ENCODE measurements around the gene FBXW11.

Gene FBXW11

DNA sequence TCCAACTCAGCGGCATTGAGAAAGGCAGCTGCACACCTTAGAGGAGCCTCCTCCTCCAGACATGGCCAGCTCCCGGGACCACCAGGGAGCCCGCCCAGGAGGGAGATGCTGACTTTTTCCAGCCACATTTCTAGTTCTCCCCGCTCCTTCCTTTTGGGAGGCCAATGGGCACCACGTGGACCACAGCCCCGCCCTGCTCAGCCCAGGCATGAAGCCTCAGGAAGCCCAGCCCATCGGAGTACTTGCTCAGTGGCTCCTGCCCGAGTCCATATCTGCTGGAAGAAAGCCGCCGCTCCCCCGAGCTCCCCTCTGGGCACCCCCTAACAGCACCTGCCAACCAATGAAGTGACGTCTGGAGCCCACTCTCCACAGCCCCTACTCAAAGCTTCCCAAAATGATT is 168.4 kb downstream of the FBXW11 start:
- no peak for DNase-seq

DNA sequence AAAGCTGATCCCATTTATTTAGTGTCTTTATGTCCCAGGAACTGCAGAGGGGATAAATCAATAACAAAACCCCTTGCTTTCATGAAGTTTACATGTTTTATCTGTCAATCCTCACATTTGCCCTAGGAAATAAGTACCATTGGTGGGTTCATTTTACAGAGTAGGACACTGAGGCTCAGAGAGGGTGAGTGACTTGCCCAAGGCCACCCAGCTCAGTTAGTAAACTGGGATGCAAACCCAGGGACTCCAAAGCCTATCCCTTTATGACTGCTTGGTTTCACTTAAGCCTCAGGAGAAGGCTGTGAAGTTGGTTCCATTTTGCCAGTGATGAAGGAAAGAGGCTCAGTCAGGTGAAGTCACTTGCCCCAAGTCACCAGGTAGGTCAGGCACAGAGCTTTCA is 168.9 kb downstream of the FBXW11 start:
- DNase-seq: no peak

DNA sequence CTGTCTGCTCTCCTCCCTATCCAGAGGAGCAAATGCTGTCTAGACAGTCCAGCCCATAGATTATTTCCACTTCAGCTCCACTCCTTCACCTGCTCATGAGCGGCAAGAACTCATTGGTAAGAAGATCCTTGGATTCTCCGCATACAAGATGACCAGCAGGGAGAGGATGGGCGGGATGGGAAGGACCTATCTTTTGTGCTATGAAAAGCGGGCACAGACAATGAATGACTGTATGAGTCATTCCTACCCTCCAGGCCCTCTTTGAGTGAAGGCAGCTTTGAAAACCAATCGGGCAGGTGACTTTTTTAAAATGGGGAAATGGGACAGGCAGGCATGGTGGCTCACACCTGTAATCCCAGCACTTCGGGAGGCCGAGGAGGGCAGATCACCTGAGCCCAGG is 171.4 kb downstream of the FBXW11 start:
- DNase-seq: no peak

DNA sequence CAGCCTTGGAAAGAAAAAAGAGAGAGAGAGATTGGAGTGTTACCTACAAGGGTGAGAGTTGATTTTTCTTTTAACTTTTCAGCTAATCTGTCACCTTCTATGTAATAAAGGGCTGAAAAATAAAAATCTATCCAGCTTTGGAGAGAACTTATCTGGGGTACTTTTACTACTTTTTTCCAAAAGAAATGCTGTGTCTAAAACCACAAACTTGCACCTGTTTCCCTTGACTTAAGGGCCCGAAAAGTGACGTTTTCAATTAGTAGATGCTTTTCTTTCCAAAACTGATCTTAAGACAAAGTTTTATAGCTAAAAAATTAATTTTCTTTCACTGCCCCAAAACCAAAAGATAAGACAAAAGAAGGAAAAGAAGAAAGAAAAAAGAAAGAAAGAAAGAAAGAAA is 172.0 kb downstream of the FBXW11 start:
- DNase-seq: no peak

DNA sequence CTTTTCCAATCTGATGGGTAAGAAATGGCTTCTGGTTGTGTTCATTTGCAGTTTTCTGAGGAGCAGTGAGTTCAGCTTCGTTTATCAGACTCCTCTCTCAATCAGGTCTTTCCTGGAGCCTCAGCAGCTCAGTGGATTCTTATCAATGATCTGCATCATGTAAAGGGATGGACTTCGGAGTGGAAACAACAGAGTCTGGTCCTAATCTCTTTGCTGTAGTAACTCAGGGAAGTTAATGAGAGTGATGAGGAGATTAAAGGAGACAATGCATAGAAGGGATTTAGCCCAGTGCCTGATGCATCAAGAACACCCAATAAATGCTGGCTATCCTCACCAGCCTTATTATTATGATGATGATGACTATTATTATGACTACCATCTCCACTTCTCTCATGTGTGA is 173.7 kb downstream of the FBXW11 start:
- no peak for DNase-seq

DNA sequence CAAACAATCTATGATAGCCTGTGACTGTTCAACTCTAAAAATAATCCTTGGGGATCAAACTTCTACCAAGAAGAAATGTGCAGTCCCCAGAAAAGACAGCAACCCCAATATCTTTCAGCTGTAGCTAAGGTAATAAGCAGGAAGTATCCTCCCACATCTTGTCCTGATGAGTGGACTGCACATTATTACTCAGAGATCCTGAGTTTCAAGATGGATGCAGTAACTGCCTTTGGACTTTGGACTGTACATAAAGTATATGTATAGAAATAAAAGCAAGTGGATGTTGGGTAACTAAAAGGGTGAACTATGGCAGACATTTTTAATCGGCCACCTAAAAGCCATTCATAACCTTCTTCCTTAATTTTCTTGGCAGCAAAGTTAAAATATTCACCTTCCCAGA is 175.8 kb downstream of the FBXW11 start:
- DNase-seq: no peak

DNA sequence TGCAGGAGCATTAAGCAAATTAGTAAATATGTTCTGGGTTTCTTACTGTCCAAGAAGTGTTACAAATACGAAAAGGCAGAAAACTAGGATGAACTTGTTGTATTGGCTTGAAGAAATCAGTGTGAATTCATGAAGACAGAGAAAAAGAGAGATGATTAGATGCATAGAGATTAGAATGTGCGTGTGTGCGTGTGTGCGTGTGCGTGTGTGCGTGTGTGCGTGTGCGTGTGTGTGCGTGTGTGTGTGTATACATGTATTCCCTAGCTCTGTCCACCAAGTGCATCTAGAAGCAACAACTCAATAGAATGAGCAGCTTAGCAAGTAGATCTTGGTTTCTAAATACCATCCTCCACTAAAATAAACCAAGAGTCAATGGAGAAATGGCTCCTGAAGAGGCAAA is 179.3 kb downstream of the FBXW11 start:
- no peak for DNase-seq

DNA sequence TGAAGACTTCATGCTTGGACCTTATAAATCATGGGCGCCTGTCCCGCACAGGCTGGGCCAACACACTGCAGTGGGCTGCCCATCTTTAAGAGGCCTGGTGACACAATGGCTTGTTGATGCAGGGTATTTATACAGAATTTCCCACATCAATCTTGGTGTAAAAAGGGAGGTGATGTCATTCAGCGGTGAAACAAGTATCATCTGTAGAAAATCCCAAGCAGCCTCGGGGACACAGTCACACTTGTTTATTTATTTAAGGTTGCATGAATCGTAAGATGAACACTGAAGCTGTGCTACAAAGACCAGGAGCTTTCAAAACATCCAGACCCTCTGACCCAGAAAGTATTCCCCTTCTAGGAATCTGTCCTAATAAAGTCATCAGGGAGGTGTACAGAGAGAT is 180.3 kb downstream of the FBXW11 start:
- peak; percentile 5 for DNase-seq

DNA sequence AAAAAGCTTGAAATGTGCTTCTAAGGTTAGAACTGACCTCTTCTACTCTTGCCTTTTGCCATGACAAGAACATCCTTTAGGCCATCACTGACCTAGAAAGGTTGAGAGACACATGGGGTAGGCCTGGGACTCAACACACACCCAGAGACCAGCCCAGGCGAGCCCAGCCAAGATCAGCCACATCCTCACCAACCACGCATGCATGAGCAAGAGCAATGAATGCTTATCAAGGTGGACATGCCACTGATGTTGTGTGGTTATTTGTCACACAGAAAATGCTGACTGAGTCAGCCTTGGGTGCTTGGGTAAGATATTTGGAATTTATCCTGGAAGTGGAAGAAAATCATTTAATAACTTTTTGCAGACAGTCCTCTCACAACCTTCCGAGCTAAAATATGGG is 181.4 kb downstream of the FBXW11 start:
- no peak for DNase-seq

DNA sequence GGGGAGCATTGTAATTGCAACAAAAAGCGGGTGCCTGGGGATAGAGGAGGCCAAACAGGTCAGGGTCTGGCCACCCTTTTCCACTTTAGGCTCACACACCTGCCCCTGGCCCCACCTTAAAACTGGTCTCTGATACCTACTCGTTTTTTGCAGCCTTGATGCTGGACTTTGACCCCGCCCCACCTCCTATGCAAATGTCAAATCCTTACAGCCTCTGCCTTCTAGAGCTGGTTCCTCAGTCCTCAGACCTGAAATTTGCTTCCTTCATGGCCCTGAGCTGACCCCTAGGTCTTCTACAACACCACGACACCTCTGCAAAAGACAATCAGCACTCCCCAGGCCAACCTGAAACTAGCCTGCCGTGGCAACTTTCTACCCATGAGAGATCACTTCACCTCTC is 183.2 kb downstream of the FBXW11 start:
- DNase-seq: no peak

DNA sequence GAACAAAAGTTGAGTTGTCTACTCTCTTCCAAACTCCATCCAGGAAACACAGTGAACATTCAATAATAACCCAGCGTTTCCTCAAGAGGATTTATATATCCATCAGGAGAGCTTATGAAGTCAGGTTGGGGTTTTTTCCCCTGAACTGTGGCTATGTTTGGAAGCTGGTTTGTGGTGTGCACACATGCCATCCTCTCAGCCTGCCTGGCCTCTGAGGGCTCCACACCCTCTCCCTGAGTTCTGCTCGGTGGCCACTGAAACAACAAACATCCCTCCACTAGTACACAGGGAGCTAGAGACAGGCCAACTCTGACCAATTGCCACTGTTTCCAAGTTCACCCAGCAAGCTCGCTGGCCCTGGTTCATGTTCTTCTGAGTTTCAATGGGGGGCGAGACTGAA is 185.2 kb downstream of the FBXW11 start:
- no peak for DNase-seq

DNA sequence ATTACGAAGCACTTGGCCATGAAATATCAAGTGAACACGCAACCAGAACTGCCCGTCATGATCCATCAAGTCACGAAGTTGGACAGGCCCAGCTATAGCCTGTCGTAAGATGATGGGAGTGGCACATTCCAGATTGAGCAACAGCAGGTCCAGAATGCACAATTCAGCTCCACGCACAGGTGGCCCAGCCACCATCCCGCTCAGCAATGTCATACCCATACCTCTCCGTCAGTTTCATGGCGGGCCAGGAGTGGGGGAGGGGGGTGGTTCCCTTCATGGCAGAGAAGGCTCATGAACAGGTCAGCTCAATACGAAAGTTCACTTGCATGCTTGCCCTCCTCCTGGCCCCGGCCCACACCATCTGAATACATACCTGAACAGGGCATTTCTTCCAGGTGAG is 185.9 kb downstream of the FBXW11 start:
- DNase-seq: no peak

DNA sequence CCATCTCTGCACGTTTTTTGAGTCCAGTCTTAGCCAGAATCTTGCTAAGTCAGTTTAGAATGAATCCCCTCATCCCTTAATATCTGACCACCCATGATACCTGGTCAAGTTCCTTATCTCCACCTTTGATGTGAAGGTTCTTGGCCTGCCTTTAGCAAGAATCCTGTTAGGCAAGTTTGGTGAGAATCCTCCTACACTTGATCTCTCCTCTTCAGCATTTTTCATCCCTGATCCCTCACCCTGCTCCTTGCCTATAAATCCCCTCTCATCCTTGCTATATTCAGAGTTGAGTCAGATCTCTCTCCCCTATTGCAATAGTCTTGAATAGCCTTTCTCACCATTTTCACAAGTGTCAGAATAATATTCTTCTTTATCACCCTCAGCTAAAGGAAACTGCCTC is 189.8 kb downstream of the FBXW11 start:
- no peak for DNase-seq

DNA sequence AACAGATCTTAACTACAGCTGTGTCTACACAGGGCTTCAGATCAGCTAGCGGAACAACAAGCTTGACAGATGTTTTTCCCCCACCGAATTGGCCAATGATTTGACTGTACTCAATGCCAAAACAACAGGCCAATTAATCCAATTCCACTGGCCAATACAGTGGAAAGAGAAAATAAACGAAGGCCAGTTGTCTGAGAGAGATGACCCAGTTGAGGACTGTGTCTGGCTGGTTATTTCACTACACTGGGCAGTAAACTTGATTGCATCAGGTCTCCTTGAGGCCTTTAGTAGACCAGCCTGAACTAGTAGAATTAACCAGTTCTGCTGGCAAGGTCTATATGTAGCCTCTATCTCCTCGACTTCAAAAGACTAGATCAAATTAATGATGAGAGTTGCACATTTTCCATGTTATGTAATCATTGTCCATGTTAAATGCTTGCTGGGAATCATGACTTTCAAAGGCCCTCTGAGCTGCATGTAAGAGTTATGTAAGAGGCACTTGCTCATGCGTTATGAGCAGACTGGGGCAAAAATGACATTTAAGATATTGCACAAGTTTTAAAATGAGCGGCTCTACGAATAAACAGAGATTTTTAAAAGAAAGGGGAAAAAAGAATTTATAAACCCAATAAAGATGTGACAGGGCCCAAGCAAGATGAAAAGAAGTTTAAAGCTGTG is 192.5 kb downstream of the FBXW11 start:
- DNase-seq: no peak

DNA sequence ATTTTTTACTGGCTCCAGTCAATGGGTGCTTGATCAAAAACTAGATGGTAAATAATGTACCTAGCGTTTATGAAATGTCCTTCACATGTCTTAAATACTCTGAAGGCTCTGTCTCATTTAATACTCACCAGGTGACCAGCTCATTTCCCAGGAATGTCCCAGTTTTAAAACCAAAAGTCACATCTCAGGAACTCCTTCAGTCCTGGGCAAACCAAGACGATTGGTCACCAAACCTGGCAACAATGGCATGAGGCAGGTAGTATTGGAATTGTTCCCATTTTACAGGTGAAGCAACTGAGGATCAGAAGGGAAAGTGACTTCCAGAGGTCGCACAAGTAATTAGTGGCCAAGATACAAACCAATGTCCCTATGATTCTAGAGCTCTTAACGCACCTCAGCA is 193.2 kb downstream of the FBXW11 start:
- DNase-seq: no peak
